DLD1 (cell line): Measurements from ENCODE around the gene PITPNC1.
"Not testable (repeated sequence)": the region's sequence is repeated elsewhere in the genome, so short reads cannot be mapped to it uniquely, and the experiment has no call there.

Source experiments
- in situ Hi-C: cut with HindIII; loops from 2 replicates; pipeline ENCODE4 v1.10.0; 2017; ENCODE audit warnings: low sequenced_read_pairs

PITPNC1 gene

GRCh38 chr17:67452681-67453554 is 75.8 kb downstream of the PITPNC1 start:
- in situ Hi-C loops = no loop called here

GRCh38 chr17:67456103-67456502 is 79.0 kb downstream of the PITPNC1 start:
- in situ Hi-C loops = no loop called here

- in situ Hi-C loops = no loop called here
Observed at GRCh38 chr17:67456889-67457288, 79.8 kb downstream of the PITPNC1 start.

DNA sequence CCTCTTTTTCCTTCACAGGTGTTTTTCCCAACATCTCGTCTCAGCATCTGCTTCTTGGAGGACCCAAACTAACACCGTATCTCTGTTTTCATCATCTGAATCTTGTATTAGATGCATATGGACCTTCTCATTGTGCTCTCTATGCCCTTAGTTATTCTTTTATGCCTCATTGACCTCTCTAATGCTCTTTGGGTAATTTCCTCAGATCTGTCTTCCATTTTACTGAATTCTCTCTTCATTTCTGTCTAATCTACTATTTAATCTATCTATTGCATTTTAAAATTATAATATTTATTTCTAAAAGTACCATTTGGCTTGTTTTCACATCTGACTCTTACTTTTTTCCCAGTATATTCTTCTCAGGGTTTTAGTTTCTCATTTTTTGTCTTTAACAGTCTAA is 81.1 kb downstream of the PITPNC1 start:
- in situ Hi-C loops = no loop called here

DNA sequence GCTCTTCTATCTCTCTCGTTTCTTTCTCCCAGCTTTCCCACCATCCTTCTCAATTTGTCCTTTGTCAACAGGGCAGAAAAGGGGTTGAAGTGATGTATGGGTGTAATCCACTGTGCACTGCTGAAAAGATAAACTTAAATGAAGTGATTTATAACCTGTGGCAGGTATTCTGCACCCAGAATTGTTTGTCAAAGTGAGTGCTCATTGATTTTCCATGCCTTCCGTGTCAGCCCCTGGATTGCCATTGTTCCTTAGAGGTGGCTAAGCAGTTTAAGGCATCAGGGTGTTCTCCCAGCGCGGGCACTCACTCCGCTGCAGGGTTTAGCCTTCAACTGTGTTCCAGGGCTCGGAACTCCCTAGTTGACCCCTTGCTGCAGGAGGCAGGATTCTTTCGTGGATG is 82.9 kb downstream of the PITPNC1 start:
- in situ Hi-C loops = no loop called here

DNA sequence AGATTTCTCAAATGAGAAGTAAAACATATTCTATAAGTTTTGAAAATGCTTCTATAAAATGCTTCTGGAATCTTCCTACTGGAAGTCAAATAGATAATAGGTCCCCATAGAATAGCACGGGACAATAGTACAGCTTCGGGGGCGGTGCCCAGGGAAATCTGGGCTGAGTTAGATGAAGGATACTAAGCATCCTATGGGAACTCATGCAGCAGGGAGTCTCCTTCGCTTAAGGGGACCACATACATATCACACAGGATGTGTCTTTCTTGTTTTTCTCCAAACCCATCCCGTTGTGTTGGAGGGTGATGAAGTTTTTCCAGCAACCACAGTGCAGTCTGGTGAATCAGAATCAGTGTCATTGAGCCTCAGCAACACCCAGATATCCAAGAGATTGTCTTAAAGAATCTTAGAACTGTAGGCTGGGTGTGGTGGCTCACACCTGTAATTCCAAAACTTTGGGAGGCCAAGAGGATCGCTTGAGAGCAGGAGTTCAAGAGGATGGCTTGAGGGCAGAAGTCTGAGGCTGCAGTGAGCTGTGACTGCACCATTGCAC is 84.2 kb downstream of the PITPNC1 start:
- in situ Hi-C loops = no loop called here

DNA sequence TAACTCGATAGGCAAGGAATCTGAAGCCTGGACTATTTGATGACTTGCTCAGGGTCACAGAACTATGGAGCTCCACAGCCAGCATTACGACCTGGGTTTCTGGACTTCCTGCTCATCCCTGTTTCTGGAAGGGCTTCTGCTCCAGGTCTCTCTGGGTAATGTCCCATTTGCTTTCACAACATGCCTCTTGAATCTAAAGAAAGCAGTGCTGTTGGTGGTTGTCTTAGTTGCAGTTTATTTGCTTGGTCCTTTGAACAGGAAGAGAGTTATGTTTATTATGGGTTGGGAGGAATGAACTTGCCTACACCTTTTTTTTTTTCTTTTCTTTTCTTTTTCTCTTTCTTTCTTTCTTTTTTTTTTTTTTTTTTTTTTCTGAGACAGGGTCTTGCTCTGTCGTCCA is 84.8 kb downstream of the PITPNC1 start:
- in situ Hi-C loops = no loop called here

GRCh38 chr17:67466251-67466796 is 89.2 kb downstream of the PITPNC1 start:
- in situ Hi-C loops = no loop called here

DNA sequence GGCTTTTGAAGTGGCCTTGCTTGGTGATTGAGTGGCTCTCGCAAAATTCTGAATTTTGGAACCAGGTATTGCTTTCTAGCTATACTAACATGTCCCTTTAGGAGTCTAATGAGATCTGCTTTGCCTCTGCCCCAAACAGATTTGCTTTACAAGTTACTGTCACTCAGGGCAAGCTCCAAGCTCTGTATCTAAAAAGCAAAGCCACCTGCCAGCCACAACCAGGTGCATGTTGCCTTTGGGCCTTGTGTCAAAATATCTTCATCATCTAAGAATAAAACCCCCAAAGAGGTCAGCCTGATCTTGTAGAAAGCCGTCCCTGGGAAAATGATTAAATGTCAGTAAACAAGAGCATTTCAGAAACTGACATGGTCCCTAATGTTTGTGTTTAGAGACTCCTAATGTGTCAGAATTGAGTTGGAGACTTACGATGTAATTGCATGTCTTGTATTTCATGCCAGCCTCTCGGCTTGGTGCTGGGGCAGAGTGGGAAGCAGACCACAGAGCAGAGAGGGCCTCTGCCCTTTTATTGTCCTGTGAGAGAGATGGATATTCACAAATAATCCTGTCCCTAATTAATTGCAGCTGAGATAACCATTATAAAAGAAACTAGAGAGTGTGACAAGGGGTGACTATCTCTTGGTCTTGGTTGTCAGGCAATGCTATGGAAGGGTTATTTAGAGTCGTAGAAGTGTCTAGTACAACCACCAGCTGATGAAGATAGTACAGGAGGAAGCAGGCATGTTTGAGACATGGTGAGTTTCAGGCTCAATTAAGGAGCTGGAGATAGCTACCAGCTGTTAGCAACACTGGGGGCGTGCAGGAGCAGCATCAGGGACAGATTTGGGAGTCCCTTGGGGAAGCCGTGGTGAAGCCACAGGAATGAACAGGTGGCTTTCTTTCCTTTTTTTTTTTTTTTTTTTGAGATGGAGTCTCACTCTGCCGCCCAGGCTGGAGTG is 90.7 kb downstream of the PITPNC1 start:
- in situ Hi-C loops = no loop called here

DNA sequence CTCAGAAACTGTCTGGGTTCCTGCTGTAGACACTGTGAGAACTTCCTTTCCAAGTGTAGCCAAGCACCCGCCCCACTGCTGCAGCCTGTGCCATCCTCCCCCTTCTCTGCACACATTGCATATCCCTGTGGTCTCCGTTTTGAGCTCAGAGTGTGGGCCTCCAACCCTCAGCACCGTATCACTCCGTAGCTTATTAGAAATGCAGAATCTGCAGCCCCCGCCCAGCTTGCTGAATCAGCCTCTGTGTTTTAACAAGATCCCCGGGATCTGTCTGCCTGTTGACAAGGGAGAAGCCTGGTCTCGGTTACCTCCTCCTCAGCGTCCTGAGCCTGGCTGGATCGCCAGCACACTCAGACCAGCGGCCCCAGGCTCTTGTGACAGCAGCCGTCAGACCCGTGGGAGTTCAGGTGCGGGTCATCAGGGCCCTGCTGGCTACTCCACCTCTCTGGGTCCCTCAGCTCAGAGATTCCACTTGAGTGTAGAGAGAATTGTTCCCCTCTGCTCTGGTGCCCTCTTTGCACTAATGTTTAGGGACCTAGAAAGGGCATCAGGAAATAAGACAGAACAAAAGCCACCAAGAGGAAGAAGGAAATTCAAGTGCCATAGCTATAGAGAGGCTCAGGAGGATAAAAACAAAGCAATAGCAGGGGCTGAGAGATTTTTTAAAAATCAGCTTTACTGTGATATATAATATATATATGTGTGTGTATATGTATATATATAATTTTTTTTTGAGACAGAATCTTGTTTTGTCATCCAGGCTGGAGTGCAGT is 92.3 kb downstream of the PITPNC1 start:
- in situ Hi-C loops = no loop called here

DNA sequence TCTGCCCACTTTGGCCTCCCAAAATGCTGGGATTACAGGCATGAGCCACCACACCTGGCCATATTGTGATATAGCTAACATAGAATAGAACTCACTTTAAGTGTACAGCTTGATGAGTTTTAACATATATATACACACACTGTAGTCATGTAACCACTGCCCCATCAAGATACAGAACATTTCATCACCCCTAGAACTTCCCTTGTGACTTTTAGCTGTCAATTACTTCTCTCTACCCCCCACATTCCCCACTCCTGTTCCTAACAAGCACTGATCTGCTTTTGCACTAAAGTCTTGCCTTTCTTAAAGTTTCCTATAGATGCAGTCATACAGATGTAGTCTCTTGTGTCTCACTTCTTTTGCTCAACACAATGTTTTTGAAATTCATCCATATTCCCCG is 93.1 kb downstream of the PITPNC1 start:
- in situ Hi-C loops = no loop called here

DNA sequence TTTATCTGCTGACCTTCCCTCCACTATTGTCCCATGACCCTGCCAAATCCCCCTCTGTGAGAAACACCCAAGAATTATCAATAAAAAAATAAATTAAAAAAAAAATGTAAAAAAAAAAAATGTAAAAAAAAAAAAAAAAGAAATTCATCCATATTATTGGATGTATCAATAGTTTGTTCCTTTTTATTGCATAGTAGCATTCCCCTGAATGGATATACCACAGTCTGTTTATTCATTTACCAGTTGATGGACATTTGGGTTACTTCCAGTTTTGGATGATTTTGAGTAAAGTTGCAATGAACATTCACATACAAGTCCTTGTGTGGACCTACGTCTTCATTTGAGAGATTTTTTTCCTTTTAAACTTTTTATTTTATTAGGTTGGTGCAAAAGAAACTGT is 94.0 kb downstream of the PITPNC1 start:
- in situ Hi-C loops = no loop called here

DNA sequence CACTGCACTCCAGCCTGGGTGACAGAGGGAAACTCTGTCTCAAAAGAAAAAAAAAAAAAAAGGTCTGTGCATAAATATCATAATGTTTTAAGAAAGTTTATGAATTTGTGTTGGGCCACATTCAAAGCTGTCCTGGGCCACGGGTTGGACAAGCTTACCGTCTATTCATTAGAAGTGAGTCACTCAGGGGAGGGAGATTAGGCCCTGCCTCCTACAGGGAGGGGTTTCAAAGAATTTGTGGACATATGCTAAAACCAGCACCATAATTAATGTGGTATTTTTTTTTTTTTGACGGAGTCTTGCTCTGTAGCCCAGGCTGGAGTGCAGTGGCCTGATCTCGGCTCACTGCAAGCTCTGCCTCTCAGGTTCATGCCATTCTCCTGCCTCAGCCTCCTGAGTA is 95.5 kb downstream of the PITPNC1 start:
- in situ Hi-C loops = not testable (repeated sequence)

GRCh38 chr17:67474081-67474661 is 97.1 kb downstream of the PITPNC1 start:
- in situ Hi-C loops = no loop called here

GRCh38 chr17:67475161-67475937 is 98.3 kb downstream of the PITPNC1 start:
- in situ Hi-C loops = no loop called here

GRCh38 chr17:67476787-67477335 is 99.8 kb downstream of the PITPNC1 start:
- in situ Hi-C loops = no loop called here

GRCh38 chr17:67477687-67478086 is 100.6 kb downstream of the PITPNC1 start:
- in situ Hi-C loops = no loop called here

DNA sequence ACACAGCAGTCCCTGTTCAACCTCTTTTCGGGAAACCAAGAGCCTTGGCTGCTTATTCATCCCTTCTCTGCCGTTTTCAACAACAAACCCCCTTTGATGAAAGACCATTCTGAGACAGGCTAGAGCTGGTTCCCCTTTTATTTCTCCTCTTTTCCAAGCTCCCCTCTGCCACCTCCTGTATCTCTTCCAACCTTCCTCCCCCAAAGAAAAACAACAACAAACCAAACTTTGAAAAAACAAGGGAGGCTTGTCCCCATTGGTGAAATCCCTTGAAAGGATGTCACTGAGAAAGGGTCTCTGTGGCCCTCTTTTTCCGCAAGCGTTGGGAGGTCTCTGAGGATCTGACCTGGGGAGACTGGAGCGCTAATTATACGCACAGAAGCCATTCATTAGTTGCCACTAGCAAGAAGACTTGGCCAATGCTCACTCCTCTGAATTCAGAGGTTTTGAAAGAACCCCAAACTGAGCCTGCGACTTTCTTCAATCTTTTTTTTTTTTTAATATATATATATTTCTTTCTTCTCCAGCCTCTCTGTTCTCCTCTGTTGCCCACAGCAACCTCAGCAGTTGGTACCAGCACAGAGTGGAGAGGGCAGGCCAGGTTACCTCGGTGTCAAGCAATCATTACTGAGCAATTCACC is 101.4 kb downstream of the PITPNC1 start:
- in situ Hi-C loops = no loop called here
